Measurements from ENCODE around the gene NUTM2G. TPM values are rescaled to one million over a fixed set of nuclear protein-coding genes. Genes with fewer than 3 reads are reported as not detected.
"Not testable (repeated sequence)": the region's sequence is repeated elsewhere in the genome, so short reads cannot be mapped to it uniquely, and the experiment has no call there.

The NUTM2G gene
- total and polyA plus RNA-seq, 9 of the 15 experiments (the other 6 are each of a cell fraction or from before 2014, with no cell fraction given), result 0.03 TPM; not detected in 7

DNA sequence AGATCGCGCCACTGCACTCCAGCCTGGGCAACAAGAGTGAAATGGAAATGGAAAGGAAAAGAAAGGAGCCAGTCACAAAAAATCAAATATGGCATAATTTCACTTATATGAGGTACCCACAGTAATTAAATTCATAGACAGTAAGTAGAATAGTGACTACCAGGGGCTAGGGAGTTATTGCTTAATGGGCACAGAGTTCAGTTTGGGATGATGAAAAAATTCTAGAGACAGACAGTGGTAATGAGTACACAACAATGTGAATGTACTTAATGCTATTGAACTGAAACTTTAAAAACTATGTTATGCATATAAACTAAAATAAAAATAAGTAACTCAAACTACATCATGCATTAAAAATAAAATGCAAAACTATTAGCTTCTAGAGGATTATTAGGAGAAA is 56.2 kb downstream of the NUTM2G start:
- H3K79me2 ChIP-seq (ENCODE audit: control insufficient read depth, insufficient read depth, low read length), result peaks cover 25% of the 10 kb centered on the region
- H3K36me3 ChIP-seq (ENCODE audit: control insufficient read depth, insufficient read depth, low read length); DNase-seq (ENCODE audit: extremely low read depth in 1 of 4, low spot score in 3 of 4); BruUV-seq (replicated peaks); H3K9me3 ChIP-seq (replicated peaks; ENCODE audit: control insufficient read depth, insufficient read depth, low read depth, low read length); H3K4me2 ChIP-seq (ENCODE audit: insufficient read depth, low read length); intact Hi-C loops (cut with micrococcal nuclease); H4K20me1 ChIP-seq (replicated peaks; ENCODE audit: control insufficient read depth, insufficient read depth, low read length); H3K27ac ChIP-seq (ENCODE audit: extremely low read depth, low read depth, low read length); H3K4me1 ChIP-seq (replicated peaks in 1 of 2; ENCODE audit: control insufficient read depth in 2 of 2, insufficient read depth in 2 of 2, low read length in 2 of 2); H2AFZ ChIP-seq (ENCODE audit: low read depth, low read length); POLR2A ChIA-PET; H3K9me1 ChIP-seq (ENCODE audit: control insufficient read depth, insufficient read depth, low read length); in situ Hi-C loops (cut with MboI); H3K27me3 ChIP-seq (ENCODE audit: control insufficient read depth in 2 of 2, insufficient read depth in 2 of 2, low read length in 2 of 2); ATAC-seq; FAIRE-seq; H3K9ac ChIP-seq (ENCODE audit: insufficient read depth in 1 of 2, low read depth in 2 of 2, low read length in 2 of 2); CTCF ChIA-PET (ENCODE audit: low intra/inter-chr PET ratio); H3K4me3 ChIP-seq: not testable (repeated sequence)
- no CpG with 5 or more reads among the region's 2 CpGs for WGBS (ENCODE audit: insufficient coverage, low coverage, missing lambda C conversion rate)

Other genes starting within 250 kb of the NUTM2G start
- 8.3 and 8.7 TPM in 2 replicates for gene ZNF510, start 150.8 kb upstream of the NUTM2G start, total RNA-seq (2014; rRNA removed)
- gene ZNF510, start 150.8 kb upstream of the NUTM2G start, total RNA-seq (2014; rRNA removed; fragmentation: Illumina TruSeq; extraction: Trizol), result 17.0 and 20.5 TPM in 2 replicates
- 11.6 and 12.7 TPM in 2 replicates for gene ZNF510, start 150.8 kb upstream of the NUTM2G start, total RNA-seq (2015; rRNA removed; fragmentation: Illumina TruSeq; extraction: Trizol)
- 7.6 and 11.4 TPM in 2 replicates for gene ZNF510, start 150.8 kb upstream of the NUTM2G start, total RNA-seq (2021)
- 12.9 and 16.1 TPM in 2 replicates for gene ZNF510, start 150.8 kb upstream of the NUTM2G start, polyA plus RNA-seq (2011; rRNA removed)
- 11.2 and 12.1 TPM in 2 replicates for gene ZNF510, start 150.8 kb upstream of the NUTM2G start, polyA plus RNA-seq (2014; fragmentation: Illumina TruSeq; extraction: Trizol)
- 1 to 10 TPM; 5.3 to 5.5 TPM for gene ZNF510, start 150.8 kb upstream of the NUTM2G start, polyA plus RNA-seq (2014; fragmentation: Nextera tagmentation; extraction: Ambion mirVana)
- 7.4 and 9.8 TPM in 2 replicates for gene ZNF510, start 150.8 kb upstream of the NUTM2G start, polyA plus RNA-seq (2014; rRNA removed)
- gene ZNF782, start 74.3 kb upstream of the NUTM2G start, total RNA-seq (2014; rRNA removed), result 4.3 and 5.1 TPM in 2 replicates
- gene ZNF782, start 74.3 kb upstream of the NUTM2G start, total RNA-seq (2014; rRNA removed; fragmentation: Illumina TruSeq; extraction: Trizol), result 6.0 and 6.4 TPM in 2 replicates
- 7.1 and 8.8 TPM in 2 replicates for gene ZNF782, start 74.3 kb upstream of the NUTM2G start, total RNA-seq (2015; rRNA removed; fragmentation: Illumina TruSeq; extraction: Trizol)
- gene ZNF782, start 74.3 kb upstream of the NUTM2G start, total RNA-seq (2021), result 4.5 and 4.9 TPM in 2 replicates
- gene ZNF782, start 74.3 kb upstream of the NUTM2G start, polyA plus RNA-seq (2011; rRNA removed), result 4.5 and 4.6 TPM in 2 replicates
- gene ZNF782, start 74.3 kb upstream of the NUTM2G start, polyA plus RNA-seq (2014; fragmentation: Illumina TruSeq; extraction: Trizol), result 3.9 and 4.2 TPM in 2 replicates
- gene ZNF782, start 74.3 kb upstream of the NUTM2G start, polyA plus RNA-seq (2014; fragmentation: Nextera tagmentation; extraction: Ambion mirVana), result under 1 TPM; 0.38 to 0.55 TPM
- 3.2 and 5.3 TPM in 2 replicates for gene ZNF782, start 74.3 kb upstream of the NUTM2G start, polyA plus RNA-seq (2014; rRNA removed)
- 0.04 TPM in 1 of 2 replicates, not detected in the other for gene CTSV, start 110.3 kb downstream of the NUTM2G start, total RNA-seq (2014; rRNA removed)
- gene CTSV, start 110.3 kb downstream of the NUTM2G start, total RNA-seq (2014; rRNA removed; fragmentation: Illumina TruSeq; extraction: Trizol), result 0.18 TPM in 1 of 2 replicates, not detected in the other
- 0.11 and 0.14 TPM in 2 replicates for gene CTSV, start 110.3 kb downstream of the NUTM2G start, total RNA-seq (2015; rRNA removed; fragmentation: Illumina TruSeq; extraction: Trizol)
- not detected in 2 replicates for gene CTSV, start 110.3 kb downstream of the NUTM2G start, total RNA-seq (2021)
- 0.06 and 0.11 TPM in 2 replicates for gene CTSV, start 110.3 kb downstream of the NUTM2G start, polyA plus RNA-seq (2011; rRNA removed)
- 0.12 TPM in 1 of 2 replicates, not detected in the other for gene CTSV, start 110.3 kb downstream of the NUTM2G start, polyA plus RNA-seq (2014; fragmentation: Illumina TruSeq; extraction: Trizol)
- gene CTSV, start 110.3 kb downstream of the NUTM2G start, polyA plus RNA-seq (2014; fragmentation: Nextera tagmentation; extraction: Ambion mirVana), result under 1 TPM; 0.35 to 0.39 TPM
- 0.12 TPM in 1 of 2 replicates, not detected in the other for gene CTSV, start 110.3 kb downstream of the NUTM2G start, polyA plus RNA-seq (2014; rRNA removed)